Body of pancreas (tissue), 4 donors: Measurements from ENCODE around the gene MYH14. TPM values are rescaled to one million over a fixed set of nuclear protein-coding genes. Genes with fewer than 3 reads are reported as not detected.

Experiments used
- ATAC-seq: fragments of 150-250 bp; one replicate; pipeline ENCODE4 v1.9.1; 2016
- DNase-seq, 4 donors: peaks; one replicate each; pipeline ENCODE4 v3.0.0-alpha.2; 2019
- H3K27ac ChIP-seq, 4 donors: fragments of 200-600 bp; sonication (generic); 1 replicate in 3 of 4; 2 replicates in 1 of 4; pipeline versions ENCODE4 v1.5.1 to v1.6.1; 2016 to 2019; ENCODE audit warnings: mild to moderate bottlenecking in 1 of 4, mixed read lengths in 1 of 4, moderate library complexity in 1 of 4
- H3K27me3 ChIP-seq, 2 donors: fragments of 200-600 bp; sonication (generic); one replicate each; pipeline ENCODE4 v1.6.0; 2016; ENCODE audit warnings: mild to moderate bottlenecking in 1 of 2
- H3K36me3 ChIP-seq, 2 donors: fragments of 200-600 bp; sonication (generic); replicated peaks in 1 of 2; 2 replicates each; pipeline ENCODE4 v1.5.1; 2016; ENCODE audit warnings: low read depth in 2 of 2; ENCODE audit not compliant: insufficient read depth in 1 of 2
- H3K4me1 ChIP-seq: fragments of 200-600 bp; sonication (generic); one replicate; pipeline ENCODE4 v1.6.0; 2016
- H3K4me3 ChIP-seq, 2 donors: fragments of 200-600 bp; sonication (generic); 1 replicate in 1 of 2; 2 replicates in 1 of 2; pipeline ENCODE4 v1.5.1; 2016 to 2019
- H3K9me3 ChIP-seq, 3 donors: fragments of 200-600 bp; sonication (generic); 1 replicate in 2 of 3; 2 replicates in 1 of 3; pipeline ENCODE4 v1.5.1; 2016
- CTCF ChIP-seq, 7 experiments: fragments of 450-650 bp in 4 of 7; fragments of 200-600 bp in 3 of 7; sonication (generic) in 3 of 7; IDR thresholded peaks; one replicate each; pipeline ENCODE4 v1.5.1; 2016 to 2019; ENCODE audit warnings: antibody characterized with exemption in 7 of 7
- POLR2A ChIP-seq, 3 donors: fragments of 450-650 bp; IDR thresholded peaks; one replicate each; pipeline ENCODE4 v1.6.1; 2016; ENCODE audit warnings: antibody characterized with exemption in 3 of 3, mild to moderate bottlenecking in 2 of 3
- WGBS, 2 donors: methylation state at CpG; one replicate each; pipeline ENCODE4 v1.1.5; 2017; 5-methylcytosine and 5-hydroxymethylcytosine counted together
- intact Hi-C: fragments of 100-400 bp; cut with DNase I; formaldehyde crosslinking; loops from one replicate; pipeline ENCODE4 v1.15.1; 2023
- total RNA-seq, 2 donors: library from RNA; depleted of rRNA; stranded (reverse); fragments of >200 nt; gene quantifications; one replicate each; pipeline ENCODE4 v1.1.0, GENCODE V29; 2016

MYH14 gene
- total RNA-seq, 2 donors from 2014 or later = 40.9 to 61.2 TPM

GRCh38 chr19:50276370-50277063 lies 73.1 kb downstream of the MYH14 start:
- intact Hi-C loops = no loop called here
- DNase-seq (no peak), ATAC-seq (no peak)
- Histone ChIP-seq H3K4me3 (no peak overlapping the region), H3K27ac (no peak overlapping the region), H3K36me3 (peaks cover 0 to 2% of the 10 kb centered on the region in 2 donors), H3K9me3 (no peaks in the 10 kb centered on the region), H3K4me1 (no peaks in the 10 kb centered on the region), H3K27me3 (no peaks in the 10 kb centered on the region)
- 87 to 94% methylated on average over 8 to 14 of the region's 15 CpGs for WGBS, 2 donors
- TF ChIP-seq CTCF (IDR thresholded peaks at IDR 0.05) (no peak), POLR2A (IDR thresholded peaks at IDR 0.05) (no peak)

GRCh38 chr19:50277966-50278580 lies 74.7 kb downstream of the MYH14 start:
- intact Hi-C loops = no loop called here
- Histone ChIP-seq H3K9me3 (no peaks in the 10 kb centered on the region), H3K36me3 (peaks cover 0 to 4% of the 10 kb centered on the region in 2 donors), H3K4me3 (no peak overlapping the region), H3K4me1 (no peaks in the 10 kb centered on the region), H3K27ac (no peak overlapping the region), H3K27me3 (no peaks in the 10 kb centered on the region)
- no peak for ATAC-seq
- TF ChIP-seq POLR2A (IDR thresholded peaks at IDR 0.05) (no peak), CTCF (IDR thresholded peaks at IDR 0.05) (no peak)
- no peak for DNase-seq
- 74 to 88% methylated on average over 4 to 14 of the region's 14 CpGs for WGBS, 2 donors

GRCh38 chr19:50280074-50280473 lies 76.7 kb downstream of the MYH14 start:
- Histone ChIP-seq H3K27me3 (no peaks in the 10 kb centered on the region), H3K4me3 (no peak overlapping the region), H3K36me3 (peaks cover 0 to 6% of the 10 kb centered on the region in 2 donors), H3K27ac (no peak overlapping the region), H3K4me1 (no peaks in the 10 kb centered on the region), H3K9me3 (peaks cover 0 to 3% (median 0%) of the 10 kb centered on the region in 3 donors)
- intact Hi-C loops = no loop called here
- WGBS, 2 donors = 91% methylated on average over 10 of the region's 14 CpGs; no CpG with 5 or more reads in 1 of the 2 donors
- ATAC-seq = no peak
- DNase-seq = no peak
- TF ChIP-seq CTCF (IDR thresholded peaks at IDR 0.05) = no peak
- no peak for TF ChIP-seq POLR2A (IDR thresholded peaks at IDR 0.05)

GRCh38 chr19:50280983-50281382 lies 77.6 kb downstream of the MYH14 start:
- ATAC-seq (no peak), DNase-seq (no peak)
- intact Hi-C loops = no loop called here
- Histone ChIP-seq H3K4me1 (no peaks in the 10 kb centered on the region), H3K27ac (no peak overlapping the region), H3K36me3 (peaks cover 0 to 6% of the 10 kb centered on the region in 2 donors), H3K27me3 (no peaks in the 10 kb centered on the region), H3K4me3 (no peak overlapping the region), H3K9me3 (peaks cover 0 to 11% (median 0%) of the 10 kb centered on the region in 3 donors)
- 64 to 69% methylated on average over 3 of the region's 3 CpGs for WGBS, 2 donors
- TF ChIP-seq POLR2A (IDR thresholded peaks at IDR 0.05) = no peak
- no peak for TF ChIP-seq CTCF (IDR thresholded peaks at IDR 0.05)
